ENCODE data around the gene ATP2B2. TPM values are rescaled to one million over a fixed set of nuclear protein-coding genes. Genes with fewer than 3 reads are reported as not detected.

ATP2B2 gene
- total and polyA plus RNA-seq, 2 experiments from 2014 or later = 0.66 to 1.8 TPM

GRCh38 chr3:10285272-10286132, 219.9 kb downstream of the ATP2B2 start:
- no peaks in the 10 kb centered on the region for H3K9me3 ChIP-seq (ENCODE audit: low read depth)
- DNase-seq (ENCODE audit: low spot score) = no peak
- 91% methylated on average over 12 of the region's 12 CpGs for WGBS (ENCODE audit: low lambda C conversion rate, missing lambda C conversion rate)
- H3K79me2 ChIP-seq = no peaks in the 10 kb centered on the region
- no peaks in the 10 kb centered on the region for H3K27me3 ChIP-seq
- no peaks in the 10 kb centered on the region for H3K9me2 ChIP-seq (replicated peaks; ENCODE audit: insufficient read depth)
- H3K36me3 ChIP-seq (replicated peaks; ENCODE audit: insufficient read depth, low read depth) = no peaks in the 10 kb centered on the region
- H2AFZ ChIP-seq = no peak overlapping the region
- no peak overlapping the region for H3K4me3 ChIP-seq
- TF ChIP-seq EZH2 (IDR thresholded peaks at IDR 0.05; ENCODE audit: borderline replicate concordance) (no peak), EZH2phosphoT487 (IDR thresholded peaks at IDR 0.05; ENCODE audit: low read depth, severe bottlenecking, unreplicated experiment) (no peak), CTCF (IDR thresholded peaks at IDR 0.05; ENCODE audit: poor library complexity) (no peak)
- no peak overlapping the region for H3K4me2 ChIP-seq
- H4K20me1 ChIP-seq (ENCODE audit: insufficient read depth, poor library complexity, severe bottlenecking) = no peaks in the 10 kb centered on the region
- no peak overlapping the region for H3K27ac ChIP-seq
- H3K4me1 ChIP-seq (ENCODE audit: insufficient read depth) = no peaks in the 10 kb centered on the region

GRCh38 chr3:10284496-10284895, 220.9 kb downstream of the ATP2B2 start:
- H3K9me3 ChIP-seq (ENCODE audit: low read depth) = no peaks in the 10 kb centered on the region
- no peaks in the 10 kb centered on the region for H3K4me1 ChIP-seq (ENCODE audit: insufficient read depth)
- no peak overlapping the region for H3K27ac ChIP-seq
- H2AFZ ChIP-seq = no peak overlapping the region
- H4K20me1 ChIP-seq (ENCODE audit: insufficient read depth, poor library complexity, severe bottlenecking) = no peaks in the 10 kb centered on the region
- no peak for DNase-seq (ENCODE audit: low spot score)
- no peaks in the 10 kb centered on the region for H3K79me2 ChIP-seq
- no peaks in the 10 kb centered on the region for H3K36me3 ChIP-seq (replicated peaks; ENCODE audit: insufficient read depth, low read depth)
- H3K4me2 ChIP-seq = no peak overlapping the region
- TF ChIP-seq CTCF (IDR thresholded peaks at IDR 0.05; ENCODE audit: poor library complexity) (no peak), EZH2 (IDR thresholded peaks at IDR 0.05; ENCODE audit: borderline replicate concordance) (no peak), EZH2phosphoT487 (IDR thresholded peaks at IDR 0.05; ENCODE audit: low read depth, severe bottlenecking, unreplicated experiment) (no peak)
- no peak overlapping the region for H3K4me3 ChIP-seq
- no peaks in the 10 kb centered on the region for H3K9me2 ChIP-seq (replicated peaks; ENCODE audit: insufficient read depth)
- no peaks in the 10 kb centered on the region for H3K27me3 ChIP-seq
- 97% methylated on average over 9 of the region's 9 CpGs for WGBS (ENCODE audit: low lambda C conversion rate, missing lambda C conversion rate)

- Histone ChIP-seq H3K4me1 (ENCODE audit: insufficient read depth) (no peaks in the 10 kb centered on the region), H3K79me2 (no peaks in the 10 kb centered on the region), H3K4me2 (no peak overlapping the region), H4K20me1 (ENCODE audit: insufficient read depth, poor library complexity, severe bottlenecking) (no peaks in the 10 kb centered on the region), H3K9me2 (replicated peaks; ENCODE audit: insufficient read depth) (no peaks in the 10 kb centered on the region), H3K9me3 (ENCODE audit: low read depth) (no peaks in the 10 kb centered on the region), H2AFZ (no peak overlapping the region), H3K4me3 (no peak overlapping the region), H3K27ac (no peak overlapping the region), H3K36me3 (replicated peaks; ENCODE audit: insufficient read depth, low read depth) (no peaks in the 10 kb centered on the region), H3K27me3 (no peaks in the 10 kb centered on the region)
- 85% methylated on average over 5 of the region's 5 CpGs for WGBS (ENCODE audit: low lambda C conversion rate, missing lambda C conversion rate)
- no peak for DNase-seq (ENCODE audit: low spot score)
- no peak for TF ChIP-seq EZH2phosphoT487 (IDR thresholded peaks at IDR 0.05; ENCODE audit: low read depth, severe bottlenecking, unreplicated experiment)
- no peak for TF ChIP-seq CTCF (IDR thresholded peaks at IDR 0.05; ENCODE audit: poor library complexity)
- no peak for TF ChIP-seq EZH2 (IDR thresholded peaks at IDR 0.05; ENCODE audit: borderline replicate concordance)
These were observed 221.7 kb downstream of the ATP2B2 start for GRCh38 chr3:10283638-10284037.
